ENCODE results near the gene NYNRIN. TPM values are rescaled to one million over a fixed set of nuclear protein-coding genes. Genes with fewer than 3 reads are reported as not detected.

The NYNRIN gene
- total RNA-seq, 1 donor, result 14.1 TPM

- H3K4me3 ChIP-seq (ENCODE audit: low read depth, low read length), result peak overlapping the region; percentile 63
- TF ChIP-seq CTCF (IDR thresholded peaks at IDR 0.05; ENCODE audit: insufficient read depth, low read length), result no peak
- DNase-seq (ENCODE audit: low read depth), result no peak
Observed at GRCh38 chr14:24366413-24366720, 32.4 kb upstream of the NYNRIN start.

- DNase-seq (ENCODE audit: low read depth), result peak; percentile 97
- no peak for TF ChIP-seq CTCF (IDR thresholded peaks at IDR 0.05; ENCODE audit: insufficient read depth, low read length)
- H3K4me3 ChIP-seq (ENCODE audit: low read depth, low read length), result peak overlapping the region; percentile 65
Observed at GRCh38 chr14:24366721-24367513, 31.9 kb upstream of the NYNRIN start.

- DNase-seq (ENCODE audit: low read depth), result peak; percentile 99
- peak within 1 kb of the TSS; percentile 88 for H3K4me3 ChIP-seq (ENCODE audit: low read depth, low read length)
- no peak for TF ChIP-seq CTCF (IDR thresholded peaks at IDR 0.05; ENCODE audit: insufficient read depth, low read length)
Observed at GRCh38 chr14:24367514-24368211, 31.1 kb upstream of the NYNRIN start, which contains the start of gene NFATC4. Gene NFATC4, plus strand, starts transcription at chr14:24368184. Its CDS starts 157 bp downstream, at chr14:24368341.

GRCh38 chr14:24368212-24368561 lies 30.6 kb upstream of the NYNRIN start:
- no peak for TF ChIP-seq CTCF (IDR thresholded peaks at IDR 0.05; ENCODE audit: insufficient read depth, low read length)
- H3K4me3 ChIP-seq (ENCODE audit: low read depth, low read length), result peak overlapping the region; percentile 88
- no peak for DNase-seq (ENCODE audit: low read depth)

- peak overlapping the region; percentile 88 for H3K4me3 ChIP-seq (ENCODE audit: low read depth, low read length)
- DNase-seq (ENCODE audit: low read depth), result peak; percentile 75
- TF ChIP-seq CTCF (IDR thresholded peaks at IDR 0.05; ENCODE audit: insufficient read depth, low read length), result no peak
Observed at GRCh38 chr14:24368562-24369252, 30.1 kb upstream of the NYNRIN start.

GRCh38 chr14:24369463-24369862 lies 29.3 kb upstream of the NYNRIN start:
- H3K4me3 ChIP-seq (ENCODE audit: low read depth, low read length), result peak overlapping the region; percentile 88
- no peak for TF ChIP-seq CTCF (IDR thresholded peaks at IDR 0.05; ENCODE audit: insufficient read depth, low read length)
- DNase-seq (ENCODE audit: low read depth), result no peak

Measured in fibroblast of the aortic adventitia (primary cell).